MCF 10A (cell line): ENCODE results near the gene PPP1R15A. TPM values are rescaled to one million over a fixed set of nuclear protein-coding genes. Genes with fewer than 3 reads are reported as not detected.
A peak's percentile ranks its signal among the peaks of the same experiment; 100 is the strongest.

Experiments used
- BruUV-seq: library from RNA; stranded (reverse); fragments of 400-500 nt; replicated peaks from 2 replicates; lab custom pipeline; 2021; lab: Mats Ljungman, UMichigan
- CTCF ChIA-PET: fragments of 300-600 bp; sonication (Branson Sonifier 250); formaldehyde crosslinking; extraction: SDS; loops from one replicate; lab custom pipeline; 2021; ENCODE audit warnings: antibody characterized with exemption, inconsistent platforms; lab: Yijun Ruan, JAX
- POLR2A ChIA-PET: fragments of 300-600, 350-650 bp; sonication (Branson Sonifier 250); formaldehyde crosslinking; extraction: SDS; loops from one replicate; lab custom pipeline; 2020; ENCODE audit warnings: antibody characterized with exemption, inconsistent platforms; lab: Yijun Ruan, JAX
- DNase-seq: peaks from one replicate; pipeline ENCODE4 v3.0.0-alpha.2; 2018; ENCODE audit not compliant: unreplicated experiment
- H3K27ac Mint-ChIP-seq: one replicate; pipeline ENCODE4 v1.8.0; 2022; ENCODE audit warnings: mild to moderate bottlenecking, low read depth, mixed read lengths; ENCODE audit not compliant: unreplicated experiment
- H3K27me3 Mint-ChIP-seq: one replicate; pipeline ENCODE4 v1.8.0; 2022; ENCODE audit warnings: mixed read lengths; ENCODE audit not compliant: insufficient read depth, unreplicated experiment
- H3K36me3 Mint-ChIP-seq: one replicate; pipeline ENCODE4 v1.8.0; 2022; ENCODE audit warnings: mild to moderate bottlenecking, moderate library complexity, mixed read lengths; ENCODE audit not compliant: insufficient read depth, unreplicated experiment
- H3K4me1 Mint-ChIP-seq: one replicate; pipeline ENCODE4 v1.8.0; 2022; ENCODE audit warnings: mixed read lengths; ENCODE audit not compliant: insufficient read depth, unreplicated experiment
- H3K4me3 Mint-ChIP-seq: one replicate; pipeline ENCODE4 v1.8.0; 2022; ENCODE audit warnings: mild to moderate bottlenecking, moderate library complexity, mixed read lengths; ENCODE audit not compliant: unreplicated experiment
- H3K9me3 Mint-ChIP-seq: one replicate; pipeline ENCODE4 v1.8.0; 2022; ENCODE audit warnings: mixed read lengths; ENCODE audit not compliant: unreplicated experiment
- CTCF ChIP-seq: fragments of 200-600 bp; IDR thresholded peaks from one replicate; pipeline ENCODE4 v1.8.0; 2022; ENCODE audit warnings: antibody characterized with exemption, mild to moderate bottlenecking; ENCODE audit not compliant: unreplicated experiment
- intact Hi-C: fragments of 100-400 bp; cut with micrococcal nuclease; formaldehyde crosslinking; loops from 2 replicates; pipeline ENCODE4 v1.14.1; 2022
- total RNA-seq: library from RNA; stranded (reverse); gene quantifications from 2 replicates; pipeline ENCODE4 v1.2.3, GENCODE V29; 2022

Gene PPP1R15A
- total RNA-seq, 1 experiment from 2014 or later = 207 TPM

GRCh38 chr19:48837687-48838086 is 34.5 kb upstream of the PPP1R15A start:
- no peak for TF ChIP-seq CTCF
- no peaks in the 10 kb centered on the region for H3K9me3 Mint-ChIP-seq
- no TSS peak for BruUV-seq
- intact Hi-C loops = no loop called here
- H3K4me3 Mint-ChIP-seq = no peak overlapping the region
- H3K36me3 Mint-ChIP-seq = no peaks in the 10 kb centered on the region
- H3K27ac Mint-ChIP-seq = no peak overlapping the region
- CTCF ChIA-PET = interaction anchor here (12.2 kb wide), 1 partner anchor 45 kb away, joined by 337 read pairs; no protein-coding TSS in a partner anchor
- H3K4me1 Mint-ChIP-seq = peaks cover 9% of the 10 kb centered on the region
- no peak for DNase-seq
- no peaks in the 10 kb centered on the region for H3K27me3 Mint-ChIP-seq
- POLR2A ChIA-PET = no interaction called here

GRCh38 chr19:48841047-48841446 is 31.2 kb upstream of the PPP1R15A start:
- intact Hi-C loops = no loop called here
- Mint-ChIP-seq H3K27ac (no peak overlapping the region), H3K4me3 (no peak overlapping the region), H3K9me3 (no peaks in the 10 kb centered on the region), H3K27me3 (no peaks in the 10 kb centered on the region), H3K4me1 (peaks cover 9% of the 10 kb centered on the region), H3K36me3 (no peaks in the 10 kb centered on the region)
- no TSS peak for BruUV-seq
- DNase-seq = no peak
- CTCF ChIA-PET = interaction anchor here (0.5 to 12.2 kb wide), 14 partner anchors 9 to 196 kb away, joined by 3 to 337 read pairs (median 6); no protein-coding TSS in a partner anchor
- POLR2A ChIA-PET = interaction anchor here (1.5 to 3.7 kb wide), 2 partner anchors 46 to 53 kb away, joined by 6 to 28 read pairs; no protein-coding TSS in a partner anchor
- no peak for TF ChIP-seq CTCF

DNA sequence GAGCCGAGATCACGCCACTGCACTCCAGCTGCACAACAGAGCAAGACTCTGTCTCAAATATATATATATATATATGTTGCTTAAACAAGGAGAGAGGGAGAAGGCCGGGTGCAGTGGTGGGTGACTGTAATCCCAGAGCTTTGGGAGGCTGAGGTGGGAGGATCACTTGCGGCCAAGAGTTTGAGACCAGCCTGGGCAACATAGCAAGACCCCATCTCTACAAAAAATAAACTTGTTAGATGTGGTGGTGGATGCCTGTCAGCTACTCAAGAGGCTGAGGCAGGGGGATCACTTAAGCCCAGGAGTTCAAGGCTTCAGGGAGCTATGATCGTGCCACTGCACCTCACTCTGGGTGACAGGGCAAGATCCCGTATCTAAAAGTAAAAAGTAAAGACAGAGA is 30.6 kb upstream of the PPP1R15A start:
- Mint-ChIP-seq H3K27ac (no peak overlapping the region), H3K4me1 (peaks cover 6% of the 10 kb centered on the region), H3K4me3 (no peak overlapping the region), H3K27me3 (no peaks in the 10 kb centered on the region), H3K36me3 (no peaks in the 10 kb centered on the region), H3K9me3 (no peaks in the 10 kb centered on the region)
- TF ChIP-seq CTCF = no peak
- ChIA-PET POLR2A (interaction anchor here (0.6 to 3.7 kb wide), 5 partner anchors 30 to 796 kb away, joined by 3 to 28 read pairs (median 5); partner anchors contain the start of gene PPP1R15A), CTCF (interaction anchor here (0.6 to 12.2 kb wide), 19 partner anchors 8 to 806 kb away, joined by 3 to 337 read pairs (median 7); partner anchors contain the start of gene DHDH)
- no peak for DNase-seq
- no TSS peak for BruUV-seq
- intact Hi-C loops = no loop called here

GRCh38 chr19:48842789-48843162 is 29.4 kb upstream of the PPP1R15A start:
- Mint-ChIP-seq H3K27me3 (no peaks in the 10 kb centered on the region), H3K4me1 (peaks cover 6% of the 10 kb centered on the region), H3K9me3 (no peaks in the 10 kb centered on the region), H3K4me3 (no peak overlapping the region), H3K27ac (no peak overlapping the region), H3K36me3 (no peaks in the 10 kb centered on the region)
- intact Hi-C loops = loop anchor here (1.0 kb wide), 2 partner anchors 54 to 196 kb away; partner anchors contain the start of gene CA11
- no TSS peak for BruUV-seq
- POLR2A ChIA-PET = interaction anchor here (0.5 to 3.7 kb wide), 12 partner anchors 11 to 197 kb away, joined by 3 to 28 read pairs (median 4); partner anchors contain the start of genes CA11 and PPP1R15A
- peak; percentile 65 for TF ChIP-seq CTCF
- CTCF ChIA-PET = interaction anchor here (0.6 to 12.2 kb wide), 40 partner anchors 9 to 929 kb away, joined by 3 to 337 read pairs (median 4); partner anchors contain the start of genes BCAT2, DHDH, NUCB1 and PLEKHA4
- DNase-seq = peak; percentile 67
